K562 (cell line): ENCODE data around the gene TXNRD1. TPM values are rescaled to one million over a fixed set of nuclear protein-coding genes. Genes with fewer than 3 reads are reported as not detected.

Source experiments
- ATAC-seq: fragments of 200-7000 bp; cut with Tn5 transposase; 3 replicates; pipeline ENCODE4 v1.9.1; 2020; ENCODE audit warnings: moderate library complexity
- BruUV-seq: library from RNA; stranded (reverse); fragments of 400-500 nt; replicated peaks from 2 replicates; lab custom pipeline; 2021; lab: Mats Ljungman, UMichigan
- CTCF ChIA-PET: fragments of 300-600 bp; formaldehyde crosslinking; extraction: SDS; loops from one replicate; lab custom pipeline; 2021; ENCODE audit warnings: low intra/inter-chr PET ratio; lab: Yijun Ruan, JAX
- POLR2A ChIA-PET: fragments of 300-600, 350-650 bp; sonication (Branson Sonifier 250); formaldehyde crosslinking; extraction: SDS; loops from one replicate; lab custom pipeline; 2021; ENCODE audit warnings: antibody characterized with exemption, inconsistent platforms; lab: Yijun Ruan, JAX
- DNase-seq, 4 experiments: peaks; one replicate each; pipeline versions ENCODE4 v3.0.0 to v3.0.0-alpha.2; 2011 to 2018; ENCODE audit warnings: low spot score in 3 of 4, mixed read lengths in 3 of 4; ENCODE audit errors: extremely low read depth in 1 of 4
- FAIRE-seq: peaks from 2 replicates; lab custom pipeline; 2011; peaks lifted over from hg19 to GRCh38; lab: Jason Lieb, UNC
- H2AFZ ChIP-seq: 2 replicates; pipeline ENCODE4 v1.6.0; 2011; ENCODE audit warnings: low read depth, low read length, control low read depth, inconsistent platforms
- H3K27ac ChIP-seq: fragments of 200-600 bp; 3 replicates; pipeline ENCODE4 v1.8.0; 2011; ENCODE audit warnings: low read depth, mild to moderate bottlenecking, control low read depth, inconsistent platforms, low read length, moderate library complexity, mixed read lengths; ENCODE audit errors: extremely low read depth
- H3K27me3 ChIP-seq, 2 experiments: fragments of 300-600 bp in 1 of 2; 2 replicates in 1 of 2; 3 replicates in 1 of 2; pipeline versions ENCODE4 v1.6.0 to v1.8.0; 2011; ENCODE audit warnings: inconsistent platforms in 2 of 2, low read length in 2 of 2, mild to moderate bottlenecking in 1 of 2, mixed read lengths in 1 of 2, moderate library complexity in 1 of 2; ENCODE audit not compliant: control insufficient read depth in 2 of 2, insufficient read depth in 2 of 2
- H3K36me3 ChIP-seq: fragments of 300-600 bp; 3 replicates; pipeline ENCODE4 v1.8.0; 2011; ENCODE audit warnings: mild to moderate bottlenecking, low read length, inconsistent platforms; ENCODE audit not compliant: control insufficient read depth, insufficient read depth
- H3K4me1 ChIP-seq, 2 experiments: fragments of 200-600 bp in 1 of 2; replicated peaks in 1 of 2; 2 replicates in 1 of 2; 3 replicates in 1 of 2; pipeline versions ENCODE4 v1.5.1 to v1.8.0; 2011; ENCODE audit warnings: inconsistent platforms in 2 of 2, low read length in 2 of 2, mild to moderate bottlenecking in 1 of 2, mixed read lengths in 1 of 2, moderate library complexity in 1 of 2; ENCODE audit not compliant: control insufficient read depth in 2 of 2, insufficient read depth in 2 of 2
- H3K4me2 ChIP-seq: 2 replicates; pipeline ENCODE4 v1.6.1; 2011; ENCODE audit warnings: low read length, control low read depth, inconsistent platforms, mixed read lengths; ENCODE audit not compliant: insufficient read depth
- H3K4me3 ChIP-seq: fragments of 200-600 bp; sonication (generic), shearing (Covaris generic); 2 replicates; pipeline ENCODE4 v1.5.1; 2016; ENCODE audit warnings: control low read depth, inconsistent platforms
- H3K79me2 ChIP-seq: fragments of 200-600 bp; 3 replicates; pipeline ENCODE4 v1.8.0; 2011; ENCODE audit warnings: low read length, inconsistent platforms; ENCODE audit not compliant: control insufficient read depth, insufficient read depth
- H3K9ac ChIP-seq, 2 experiments: 2 replicates each; pipeline versions ENCODE4 v1.6.0 to v1.6.1; 2011; ENCODE audit warnings: low read depth in 2 of 2, low read length in 2 of 2, control low read depth in 1 of 2, inconsistent platforms in 1 of 2, mild to moderate bottlenecking in 1 of 2, mixed read lengths in 1 of 2; ENCODE audit not compliant: insufficient read depth in 1 of 2
- H3K9me1 ChIP-seq: one replicate; pipeline ENCODE4 v1.6.0; 2011; ENCODE audit warnings: inconsistent platforms, mild to moderate bottlenecking, low read length, moderate library complexity; ENCODE audit not compliant: control insufficient read depth, insufficient read depth
- H3K9me3 ChIP-seq: replicated peaks from 2 replicates; pipeline ENCODE4 v1.5.1; 2011; ENCODE audit warnings: low read depth, low read length, inconsistent platforms; ENCODE audit not compliant: control insufficient read depth, insufficient read depth
- H4K20me1 ChIP-seq: replicated peaks from 2 replicates; pipeline ENCODE4 v1.6.1; 2011; ENCODE audit warnings: low read length, inconsistent platforms, mixed read lengths; ENCODE audit not compliant: control insufficient read depth, insufficient read depth
- CXXC5 ChIP-seq: fragments of 250-450 bp; sonication (Bioruptor Pico); IDR thresholded peaks from 2 replicates; pipeline ENCODE4 v1.8.0; 2022; ENCODE audit warnings: inconsistent platforms, mild to moderate bottlenecking, moderate library complexity
- ZNF23 ChIP-seq: fragments of 250-450 bp; sonication (Bioruptor Pico); IDR thresholded peaks from 2 replicates; pipeline ENCODE4 v1.4.0; 2020; ENCODE audit warnings: mild to moderate bottlenecking
- ZNF354B ChIP-seq: fragments of 250-450 bp; sonication (Bioruptor Pico); IDR thresholded peaks from 2 replicates; pipeline ENCODE4 v1.4.0; 2020
- ZNF707 ChIP-seq: fragments of 250-450 bp; sonication (Bioruptor Pico); conservative IDR thresholded peaks from 2 replicates; pipeline ENCODE4 v1.8.0; 2022; ENCODE audit warnings: inconsistent platforms, mild to moderate bottlenecking, moderate library complexity
- WGBS: fragments of 100-300 bp; shearing (Covaris generic); methylation state at CpG from one replicate; pipeline ENCODE4 v1.1.6; 2016; ENCODE audit warnings: low coverage, mixed read lengths; ENCODE audit not compliant: insufficient coverage; ENCODE audit errors: missing lambda C conversion rate; 5-methylcytosine and 5-hydroxymethylcytosine counted together
- in situ Hi-C: fragments of 300-500 bp; cut with MboI; formaldehyde crosslinking; loops from 4 replicates; pipeline ENCODE4 v1.15.0; 2018; ENCODE audit warnings: inconsistent platforms, mixed read lengths
- intact Hi-C: fragments of 100-400 bp; cut with micrococcal nuclease; formaldehyde crosslinking; loops from 2 replicates; pipeline ENCODE4 v1.14.2; 2022
- polyA plus RNA-seq, 8 experiments: library from polyadenylated mRNA; depleted of rRNA in 4 of 8; stranded (reverse) in 5 of 8; unstranded in 3 of 8; fragments of >200 nt; fragmentation: Nextera tagmentation in 2 of 8; fragmentation: Illumina TruSeq in 1 of 8; extraction: Ambion mirVana in 2 of 8; extraction: Trizol in 1 of 8; gene quantifications; 2 replicates each; pipeline versions ENCODE4 v1.2.1 to v1.2.3, GENCODE V29; 2011 to 2014; ENCODE audit warnings: inconsistent platforms in 1 of 8, missing spikeins in 1 of 8
- total RNA-seq, 7 experiments: library from RNA; depleted of rRNA in 6 of 7; stranded (reverse); fragments of >200 nt in 6 of 7; fragmentation: Illumina TruSeq in 2 of 7; extraction: Trizol in 2 of 7; gene quantifications; 2 replicates each; pipeline versions ENCODE4 v1.2.1 to v1.2.3, GENCODE V29; 2011 to 2021; ENCODE audit warnings: low replicate concordance in 1 of 7
- TF ChIP-seq, protein P1 (sequence below): sonication (generic); IDR thresholded peaks from 2 replicates; pipeline ENCODE4 v1.6.1; 2016
- TF ChIP-seq, protein P2 (sequence below): fragments of 250-450 bp; sonication (Bioruptor Pico); IDR thresholded peaks from 2 replicates; pipeline ENCODE4 v1.4.0; 2020; ENCODE audit warnings: mild to moderate bottlenecking, moderate library complexity

Gene TXNRD1
- total and polyA plus RNA-seq, 9 of the 15 experiments (the other 6 are each of a cell fraction or from before 2014, with no cell fraction given): 107 to 189 (median 146) TPM

DNA sequence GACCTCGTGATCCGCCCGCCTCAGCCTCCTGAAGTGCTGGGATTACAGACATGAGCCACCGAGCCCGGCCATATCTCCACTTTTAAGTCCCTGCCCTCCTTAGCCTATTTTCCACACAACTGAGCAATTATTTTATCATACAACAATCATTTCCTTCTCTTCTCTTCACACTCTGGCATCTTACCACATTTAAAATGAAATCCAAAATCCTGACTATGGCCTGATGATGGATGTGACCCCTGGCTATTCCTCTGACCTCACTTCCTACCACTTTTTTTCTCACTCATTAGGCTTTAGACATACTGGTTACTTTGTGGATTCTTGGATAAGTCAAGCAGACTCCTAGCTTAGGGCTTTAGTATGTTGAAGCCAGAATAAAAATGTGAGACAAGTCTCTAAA, 66.1 kb downstream of the TXNRD1 start:
- no peak for ATAC-seq
- no peak for FAIRE-seq
- H3K27me3 ChIP-seq: no peaks in the 10 kb centered on the region

DNA sequence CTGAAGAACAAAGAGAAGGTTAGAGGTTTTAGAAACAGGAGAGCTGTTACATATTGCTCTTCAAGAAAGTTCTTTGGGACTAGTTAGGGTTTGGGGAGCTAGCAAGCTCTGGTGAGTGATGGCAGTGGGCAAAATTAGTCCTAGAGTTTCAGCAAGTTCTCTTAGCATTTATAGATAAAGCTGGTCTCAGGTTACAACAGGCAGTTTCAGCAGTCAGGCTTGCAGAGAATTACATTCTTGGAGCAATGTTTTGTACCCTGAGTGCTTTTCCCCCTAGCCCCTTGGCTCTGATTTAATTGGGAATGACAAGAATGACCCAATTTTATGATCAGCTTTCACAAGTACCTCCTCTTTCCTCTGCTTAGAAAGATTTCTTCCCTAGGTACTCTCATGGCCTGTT, 66.5 kb downstream of the TXNRD1 start:
- ChIA-PET CTCF (no interaction called here), POLR2A (interaction anchor here (1.5 to 2.4 kb wide), 2 partner anchors 11 to 14 kb away, joined by 3 to 7 read pairs; no protein-coding TSS in a partner anchor)
- Histone ChIP-seq H3K4me2 (0 out of 2 replicates have a peak overlapping the region, but pooled peaks have one; percentile 10), H3K9ac (peak overlapping the region in 1 of 2 experiments; percentile 13; a peak in 1 of 4 replicates), H4K20me1 (no peaks in the 10 kb centered on the region; the same call in 1 of the 2 replicates), H2AFZ (peak overlapping the region; percentile 90), H3K79me2 (peaks cover 4% of the 10 kb centered on the region), H3K9me1 (no peaks in the 10 kb centered on the region), H3K27ac (peak overlapping the region; percentile 15; the same call in 1 of the 3 replicates), H3K36me3 (no peaks in the 10 kb centered on the region), H3K27me3 (no peaks in the 10 kb centered on the region), H3K9me3 (no peaks in the 10 kb centered on the region), H3K4me3 (no peak overlapping the region), H3K4me1 (peaks cover 11 to 33% of the 10 kb centered on the region in 2 experiments; a peak in 4 of 5 replicates)
- DNase-seq (peak in 1 of 4 experiments; percentile 24), ATAC-seq (no peak), FAIRE-seq (no peak)
- intact Hi-C loops (no loop called here), in situ Hi-C loops (no loop called here)
- TF ChIP-seq ZNF707 (CRISPR knock-in tag) (no peak), ZNF23 (CRISPR knock-in tag) (no peak)
- TF ChIP-seq, protein P1, sequence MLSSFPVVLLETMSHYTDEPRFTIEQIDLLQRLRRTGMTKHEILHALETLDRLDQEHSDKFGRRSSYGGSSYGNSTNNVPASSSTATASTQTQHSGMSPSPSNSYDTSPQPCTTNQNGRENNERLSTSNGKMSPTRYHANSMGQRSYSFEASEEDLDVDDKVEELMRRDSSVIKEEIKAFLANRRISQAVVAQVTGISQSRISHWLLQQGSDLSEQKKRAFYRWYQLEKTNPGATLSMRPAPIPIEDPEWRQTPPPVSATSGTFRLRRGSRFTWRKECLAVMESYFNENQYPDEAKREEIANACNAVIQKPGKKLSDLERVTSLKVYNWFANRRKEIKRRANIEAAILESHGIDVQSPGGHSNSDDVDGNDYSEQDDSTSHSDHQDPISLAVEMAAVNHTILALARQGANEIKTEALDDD: peak; percentile 85
- TF ChIP-seq, protein P2, sequence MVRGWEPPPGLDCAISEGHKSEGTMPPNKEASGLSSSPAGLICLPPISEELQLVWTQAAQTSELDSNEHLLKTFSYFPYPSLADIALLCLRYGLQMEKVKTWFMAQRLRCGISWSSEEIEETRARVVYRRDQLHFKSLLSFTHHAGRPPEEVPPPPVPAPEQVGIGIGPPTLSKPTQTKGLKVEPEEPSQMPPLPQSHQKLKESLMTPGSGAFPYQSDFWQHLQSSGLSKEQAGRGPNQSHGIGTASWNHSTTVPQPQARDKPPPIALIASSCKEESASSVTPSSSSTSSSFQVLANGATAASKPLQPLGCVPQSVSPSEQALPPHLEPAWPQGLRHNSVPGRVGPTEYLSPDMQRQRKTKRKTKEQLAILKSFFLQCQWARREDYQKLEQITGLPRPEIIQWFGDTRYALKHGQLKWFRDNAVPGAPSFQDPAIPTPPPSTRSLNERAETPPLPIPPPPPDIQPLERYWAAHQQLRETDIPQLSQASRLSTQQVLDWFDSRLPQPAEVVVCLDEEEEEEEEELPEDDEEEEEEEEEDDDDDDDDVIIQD (CRISPR knock-in tag): no peak
- BruUV-seq: no TSS peak

More for the DNA sequence above, 66.1 kb downstream of the TXNRD1 start:
- in situ Hi-C loops: no loop called here
- Histone ChIP-seq H3K4me1 (peaks cover 11 to 33% of the 10 kb centered on the region in 2 experiments; a peak in 4 of 5 replicates), H2AFZ (peak overlapping the region; percentile 90), H3K36me3 (no peaks in the 10 kb centered on the region), H3K9me3 (no peaks in the 10 kb centered on the region), H3K9me1 (no peaks in the 10 kb centered on the region), H4K20me1 (no peaks in the 10 kb centered on the region), H3K4me3 (no peak overlapping the region), H3K4me2 (no peak overlapping the region), H3K79me2 (no peaks in the 10 kb centered on the region), H3K9ac (no peak overlapping the region), H3K27ac (no peak overlapping the region)
- 20% methylated on average over 5 of the region's 5 CpGs for WGBS
- DNase-seq: no peak
- no TSS peak for BruUV-seq
- intact Hi-C loops: no loop called here
- CTCF ChIA-PET: no interaction called here
- POLR2A ChIA-PET: interaction anchor here (1.5 to 2.4 kb wide), 2 partner anchors 11 to 14 kb away, joined by 3 to 7 read pairs; no protein-coding TSS in a partner anchor
- TF ChIP-seq CXXC5: 0 out of 2 replicates have a peak, but pooled peaks have one; percentile 10
- no peak for TF ChIP-seq ZNF354B (CRISPR knock-in tag)
